ENCODE measurements around the gene MSH2.

DNA sequence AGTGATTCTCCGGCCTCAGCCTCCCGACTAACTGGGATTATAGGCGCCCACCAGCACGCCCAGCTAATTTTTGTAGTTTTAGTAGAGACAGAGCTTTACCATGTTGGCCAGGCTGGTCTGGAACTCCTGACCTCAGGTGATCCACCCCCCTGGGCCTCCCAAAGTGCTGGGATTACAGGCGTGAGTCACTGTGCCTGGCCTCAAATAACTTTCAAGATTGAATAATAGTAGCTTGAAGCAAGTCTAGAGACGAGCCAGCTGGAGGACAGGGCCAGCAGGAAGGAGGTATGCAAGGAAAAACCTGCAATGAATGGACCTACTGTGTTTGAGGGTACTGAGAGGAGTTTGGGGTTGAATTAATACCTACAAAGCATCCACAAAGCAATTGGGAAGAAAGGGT, 87.5 kb downstream of the MSH2 start:
- no peak for TF ChIP-seq CTCF (IDR thresholded peaks at IDR 0.05 in 8 of 11, conservative IDR thresholded peaks at IDR 0.05 in 3 of 11)
- no peak for TF ChIP-seq POLR2A (IDR thresholded peaks at IDR 0.05)

All from spleen (tissue), 7 donors.